ENCODE measurements around the gene ZNF331.
"Not testable (repeated sequence)": the region's sequence is repeated elsewhere in the genome, so short reads cannot be mapped to it uniquely, and the experiment has no call there.

The ZNF331 gene

DNA sequence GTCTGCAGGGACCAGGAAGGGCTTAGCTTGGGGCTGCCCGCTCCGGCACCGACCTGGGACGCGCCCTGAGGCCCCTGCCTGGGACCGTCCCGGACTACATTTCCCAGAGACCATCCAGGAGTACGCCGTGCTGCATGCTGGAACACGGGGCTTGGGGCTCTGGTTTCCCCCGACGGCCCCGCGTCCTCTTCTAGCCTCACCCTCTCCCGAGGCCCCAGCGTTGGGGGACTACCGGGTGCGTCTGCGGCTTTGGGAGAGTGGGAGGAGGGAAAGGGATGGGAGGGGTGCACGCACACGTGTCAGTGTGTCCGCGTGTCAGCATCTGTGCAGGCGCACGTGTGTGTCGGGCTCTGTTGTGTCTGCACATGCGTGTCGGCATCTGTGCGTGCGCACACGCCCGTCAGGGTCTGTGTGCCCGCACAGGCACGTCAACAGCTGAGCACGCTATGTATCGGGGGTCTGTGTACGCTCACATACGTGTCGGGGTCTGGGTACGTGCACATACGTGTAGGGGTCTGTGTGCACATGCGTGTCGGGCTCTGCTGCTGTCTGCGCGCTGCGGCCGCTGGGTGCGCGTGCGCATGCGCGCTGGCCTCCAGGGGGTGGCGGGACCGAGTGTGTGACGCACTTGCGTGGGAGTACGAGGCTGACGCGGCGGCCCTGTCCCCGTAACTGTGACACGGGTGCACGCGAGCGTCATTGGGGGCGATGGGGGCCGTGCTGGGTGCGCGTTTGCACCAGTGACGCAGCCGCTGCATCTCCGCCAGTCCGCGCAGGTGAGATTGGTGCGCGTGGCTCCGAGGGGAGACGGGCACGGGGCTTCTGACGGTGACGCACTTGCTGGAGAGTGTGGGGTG, at the start of gene ZNF331:
ZNF331 (plus strand) TSS at position 625 of the 857 bp plus-strand sequence. CDS start 31,232 bp downstream, outside the sequence.
- DNase-seq: peak; percentile 36

DNA sequence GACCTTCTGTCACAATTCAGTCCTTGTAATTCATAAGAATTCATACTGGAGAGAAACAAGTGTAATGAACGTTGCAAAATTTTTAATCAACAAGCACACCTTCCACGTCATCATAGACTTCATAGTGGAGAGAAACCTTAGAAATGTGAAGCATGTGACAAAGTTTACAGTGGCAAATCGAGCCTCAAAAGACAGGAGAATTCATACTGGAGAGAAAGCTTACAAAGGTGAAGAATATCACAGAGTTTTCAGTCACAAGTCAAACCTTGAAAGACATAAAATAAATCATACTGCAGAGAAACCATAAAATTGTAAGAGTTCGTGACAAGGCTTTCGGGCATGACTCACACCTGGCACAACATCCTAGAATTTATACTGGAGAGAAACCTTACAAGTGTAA, 45.8 kb upstream of the ZNF331 start:
- no peak for DNase-seq

DNA sequence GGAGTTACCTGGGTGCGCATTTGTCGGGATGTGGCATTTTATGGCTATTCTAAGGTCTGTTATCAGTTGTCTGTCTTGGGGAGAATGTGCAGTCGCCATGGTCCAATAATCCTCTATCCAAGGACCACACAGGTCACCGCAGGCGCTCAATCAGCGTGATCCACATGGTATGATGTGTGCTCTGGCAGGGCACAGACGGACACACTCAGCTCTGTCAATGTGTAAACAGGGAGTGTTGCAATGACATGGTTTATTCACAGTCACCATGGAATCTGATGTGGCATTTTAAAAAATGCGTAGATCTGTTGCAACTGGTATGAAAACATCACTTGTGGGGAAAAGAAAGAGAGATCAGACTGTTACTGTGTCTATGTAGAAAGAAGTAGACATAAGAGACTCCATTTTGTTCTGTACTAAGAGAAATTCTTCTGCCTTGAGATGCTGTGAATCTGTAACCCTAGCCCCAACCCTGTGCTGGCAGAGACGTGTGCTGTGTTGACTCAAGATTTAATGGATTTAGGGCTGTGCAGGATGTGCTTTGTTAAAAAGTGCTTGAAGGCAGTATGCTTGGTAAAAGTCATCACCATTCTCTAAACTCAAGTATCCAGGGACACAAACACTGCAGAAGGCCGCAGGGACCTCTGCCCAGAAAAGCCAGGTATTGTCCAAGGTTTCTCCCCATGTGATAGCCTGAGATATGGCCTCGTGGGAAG, 40.5 kb upstream of the ZNF331 start:
- peak; percentile 4 for DNase-seq

DNA sequence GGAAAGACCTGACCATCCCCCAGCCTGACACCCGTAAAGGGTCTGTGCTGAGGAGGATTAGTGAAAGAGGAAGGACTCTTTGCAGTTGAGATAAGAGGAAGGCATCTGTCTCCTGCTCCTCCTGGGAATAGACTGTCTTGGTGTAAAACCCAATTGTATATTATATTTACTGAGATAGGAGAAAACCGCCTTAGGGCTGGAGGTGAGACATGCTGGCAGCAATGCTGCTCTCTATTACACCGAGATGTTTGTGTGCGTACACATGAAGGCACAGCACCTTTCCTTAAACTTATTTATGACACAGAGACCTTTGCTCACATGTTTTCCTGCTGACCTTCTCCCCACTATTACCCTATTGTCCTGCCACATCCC, 39.9 kb upstream of the ZNF331 start:
- DNase-seq: not testable (repeated sequence)

DNA sequence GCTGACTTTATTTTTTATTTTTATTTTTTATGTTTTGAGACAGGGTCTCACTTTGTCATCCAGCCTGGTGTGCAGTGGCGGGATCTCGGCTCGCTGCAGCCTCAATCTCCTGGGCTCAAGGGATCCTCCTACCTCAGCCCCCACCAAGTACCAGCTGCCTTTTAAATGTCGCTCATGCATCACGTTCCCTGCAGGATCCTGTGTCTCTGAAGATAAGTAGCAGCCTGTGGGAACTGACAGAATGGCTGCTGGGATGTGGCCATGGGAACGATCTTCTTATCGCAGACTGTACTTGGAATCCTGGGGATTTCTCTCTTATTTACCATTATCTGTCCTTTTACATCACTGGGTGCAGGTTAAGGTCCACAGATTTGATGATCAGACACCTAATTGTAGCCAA, 34.8 kb upstream of the ZNF331 start:
- DNase-seq: not testable (repeated sequence)

DNA sequence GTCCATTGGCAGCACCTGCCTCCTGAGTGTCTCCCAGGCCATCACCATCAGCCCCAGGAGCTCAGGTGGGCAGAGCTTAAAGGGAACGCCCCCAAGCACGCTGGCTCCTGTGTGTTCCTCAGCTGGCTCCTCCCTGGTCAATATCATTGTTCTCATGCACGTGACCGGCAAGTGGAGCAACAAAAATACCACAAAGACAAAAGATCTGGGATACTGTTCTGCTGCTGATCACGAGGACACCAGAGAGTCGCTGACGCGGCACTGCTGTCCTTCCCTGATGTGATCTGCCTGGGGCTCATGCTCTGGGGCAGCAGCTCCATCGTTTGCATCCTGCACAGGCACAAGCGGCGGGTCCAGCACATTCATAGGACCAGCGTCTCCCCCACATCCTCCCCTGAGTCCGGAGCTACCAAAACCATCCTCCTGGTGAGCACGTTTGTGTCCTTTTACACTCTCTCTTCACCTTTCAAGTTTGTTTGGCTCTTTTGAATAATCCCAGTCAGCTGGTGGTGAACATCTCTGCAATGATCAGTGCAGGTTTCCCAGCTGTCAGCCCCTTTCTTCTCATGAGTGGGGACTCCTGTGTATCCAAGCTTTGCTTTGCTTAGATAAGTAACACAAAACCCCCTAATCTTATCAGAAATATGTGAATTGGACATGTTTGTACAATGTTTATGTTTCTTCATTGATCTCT, 34.1 kb upstream of the ZNF331 start:
- not testable (repeated sequence) for DNase-seq

DNA sequence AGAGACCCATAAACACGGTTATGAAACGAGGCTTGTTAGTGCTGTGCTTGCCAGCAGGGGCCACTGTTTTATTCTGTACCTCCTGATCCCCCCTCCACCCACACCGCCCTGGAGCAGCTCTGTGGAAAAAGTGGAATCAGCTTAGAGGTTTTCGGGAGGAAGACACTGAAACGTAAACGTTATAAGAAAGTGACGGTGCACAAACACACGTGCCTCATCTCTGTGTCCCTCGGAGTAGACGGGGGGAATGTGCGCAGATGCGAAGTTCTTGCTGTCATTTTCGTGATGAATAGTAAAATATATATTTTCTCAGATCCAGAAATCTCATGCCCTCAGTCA, 33.6 kb upstream of the ZNF331 start:
- DNase-seq: not testable (repeated sequence)

DNA sequence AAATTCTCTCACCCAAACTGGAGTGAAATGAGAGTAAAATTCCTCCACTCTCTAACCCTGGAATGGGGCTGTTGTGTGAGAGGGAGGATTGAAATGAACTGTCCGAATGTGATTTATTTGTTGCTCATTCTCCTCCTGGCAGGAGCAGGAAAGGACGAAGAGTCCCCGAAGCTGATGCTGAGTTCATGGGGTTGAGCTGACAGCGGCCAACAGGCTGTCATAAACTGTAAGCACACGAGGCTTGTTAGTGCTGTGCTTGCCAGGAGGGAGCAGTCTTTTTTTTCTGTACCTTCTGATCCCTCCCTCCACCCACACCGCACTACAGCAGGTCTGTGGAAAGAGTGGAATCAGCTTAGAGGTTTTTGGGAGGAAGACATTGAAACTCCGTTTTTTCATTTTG, 33.1 kb upstream of the ZNF331 start:
- no peak for DNase-seq

DNA sequence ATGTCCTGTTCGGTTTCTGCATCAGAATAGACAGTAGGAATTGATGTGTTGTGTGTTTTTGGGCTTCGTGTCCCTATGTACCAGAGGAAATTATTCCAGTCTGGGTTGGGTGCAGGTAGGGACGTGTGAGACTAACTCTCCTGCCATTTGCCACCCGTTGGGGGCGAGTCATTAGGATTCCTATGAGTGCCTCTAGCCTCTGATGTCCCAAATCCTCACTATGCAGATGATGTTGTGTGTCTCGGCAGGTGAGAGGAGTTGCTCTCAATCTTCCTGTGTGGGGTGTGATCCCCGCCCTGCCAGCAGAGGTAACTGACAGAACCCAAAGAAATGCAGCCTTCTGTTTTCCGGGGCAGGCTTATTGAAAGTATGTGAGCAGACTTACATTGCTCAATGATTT, 31.2 kb upstream of the ZNF331 start:
- DNase-seq: no peak

DNA sequence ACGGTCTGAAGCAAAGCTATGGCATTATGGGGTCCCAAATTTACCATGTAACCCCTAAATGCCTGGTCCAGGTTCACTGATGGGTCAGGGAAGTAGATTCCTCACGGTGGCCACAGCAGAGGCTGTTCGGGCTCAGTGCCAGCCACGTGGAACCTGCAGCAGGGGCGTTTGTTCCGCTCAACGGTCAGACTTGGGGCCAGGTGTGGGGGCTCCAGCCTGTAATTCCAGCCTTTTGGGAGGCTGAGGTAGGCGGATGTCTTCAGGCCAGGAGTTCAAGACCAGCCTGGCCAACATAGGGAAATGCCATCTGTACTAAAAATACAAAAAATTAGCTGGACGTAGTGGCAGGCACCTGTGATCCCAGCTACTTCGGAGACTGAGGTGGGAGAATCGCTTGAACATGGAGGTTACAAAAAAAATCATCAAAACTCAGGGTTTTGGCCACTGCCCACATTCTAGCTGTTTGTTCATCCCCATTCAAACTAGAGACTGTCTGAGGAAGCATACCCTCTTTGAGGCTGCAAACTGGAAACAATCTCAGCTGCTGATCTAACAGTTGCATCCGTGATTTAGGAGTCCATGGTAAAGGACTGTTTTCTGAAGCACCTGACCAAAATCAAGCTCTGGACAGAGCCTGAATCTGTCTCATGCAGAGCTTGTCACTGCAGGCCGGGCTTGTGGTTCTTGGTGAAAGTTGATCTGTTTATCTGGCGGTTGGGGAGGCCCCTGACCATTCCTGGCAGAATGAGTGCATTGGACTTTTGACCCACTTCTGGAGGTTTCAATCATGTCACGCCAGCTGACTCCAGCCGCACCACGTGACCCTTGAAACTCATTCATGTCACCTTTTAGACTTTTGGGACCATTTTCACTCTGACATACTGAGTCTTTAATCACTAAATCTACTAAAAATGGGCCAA, 30.2 kb upstream of the ZNF331 start:
- DNase-seq: no peak

DNA sequence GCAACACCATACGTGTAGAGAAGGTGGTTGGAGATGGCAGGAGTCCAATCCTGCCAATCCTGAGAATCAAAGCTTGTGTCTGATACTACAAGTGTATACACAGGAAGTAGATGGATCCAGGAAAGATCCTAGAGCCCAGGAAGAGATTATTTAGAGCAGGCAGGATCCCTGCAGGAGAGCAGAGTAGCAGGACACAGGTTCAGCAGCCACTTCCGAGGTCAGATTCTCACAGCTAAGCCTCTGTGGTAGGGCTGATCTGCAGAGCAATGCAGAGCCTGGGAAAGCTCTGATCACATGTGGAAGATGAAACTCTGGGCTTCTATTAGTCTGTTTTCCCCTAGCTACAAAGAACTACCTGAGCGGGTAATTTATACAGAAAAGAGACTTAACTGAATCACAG, 28.5 kb upstream of the ZNF331 start:
- no peak for DNase-seq

DNA sequence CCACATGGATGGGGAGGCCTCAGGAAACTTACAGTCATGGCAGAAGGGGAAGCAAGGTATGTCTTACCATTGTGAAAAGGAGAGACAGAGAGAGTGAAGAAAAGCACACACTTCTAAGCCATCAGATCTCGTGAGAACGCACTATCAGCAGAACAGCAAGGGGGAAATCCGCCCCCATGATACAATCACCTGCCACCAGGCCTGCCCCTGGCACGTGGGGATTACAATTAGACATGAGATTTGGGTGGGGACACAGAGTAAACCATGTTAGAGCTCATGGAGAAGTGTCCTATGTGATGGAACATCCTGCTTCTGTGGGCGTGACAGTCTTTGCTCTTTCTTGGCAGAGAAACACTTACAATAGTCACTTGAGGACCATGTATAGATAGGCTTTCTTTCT, 28.1 kb upstream of the ZNF331 start:
- DNase-seq: no peak

DNA sequence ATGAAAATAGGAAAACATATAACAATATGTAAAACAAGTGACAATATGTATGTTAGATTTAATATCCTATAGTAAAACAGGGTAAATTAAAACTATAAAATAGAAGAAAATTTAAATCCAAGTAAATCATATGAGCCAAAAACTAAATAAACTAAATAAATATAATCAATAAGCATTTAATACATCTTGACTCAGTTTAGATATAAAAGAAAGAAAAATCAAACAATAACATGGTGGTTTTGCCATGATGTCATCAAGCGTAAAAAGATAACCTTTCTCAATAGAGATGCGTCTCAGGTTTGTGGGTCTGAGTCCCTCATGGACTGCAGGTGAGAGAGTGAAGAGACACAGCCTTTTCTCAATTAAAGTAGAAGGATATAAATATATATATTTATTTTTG, 26.6 kb upstream of the ZNF331 start:
- DNase-seq: no peak

DNA sequence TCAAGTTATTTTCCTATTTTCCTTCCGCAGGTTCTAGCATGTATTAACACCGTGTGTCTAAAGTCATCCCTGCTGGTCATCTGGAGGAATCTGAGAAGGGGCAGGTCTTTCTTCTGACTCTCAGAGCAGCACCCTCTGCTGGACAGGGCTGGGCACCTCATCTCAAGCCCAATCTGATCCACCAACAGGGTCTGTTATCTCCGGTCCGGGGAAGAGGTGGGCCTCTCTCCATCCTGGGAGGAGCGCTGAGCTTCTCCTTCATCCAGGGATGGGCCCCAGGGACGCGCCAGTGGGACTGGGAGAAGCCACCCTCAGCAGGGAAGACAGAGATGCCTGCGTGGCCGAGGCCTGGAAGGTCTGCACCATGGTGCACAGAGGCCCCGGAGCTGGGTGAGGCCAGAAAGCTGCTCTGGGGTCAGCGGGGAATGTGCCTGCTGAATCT, 26.0 kb upstream of the ZNF331 start:
- DNase-seq: peak; percentile 20

DNA sequence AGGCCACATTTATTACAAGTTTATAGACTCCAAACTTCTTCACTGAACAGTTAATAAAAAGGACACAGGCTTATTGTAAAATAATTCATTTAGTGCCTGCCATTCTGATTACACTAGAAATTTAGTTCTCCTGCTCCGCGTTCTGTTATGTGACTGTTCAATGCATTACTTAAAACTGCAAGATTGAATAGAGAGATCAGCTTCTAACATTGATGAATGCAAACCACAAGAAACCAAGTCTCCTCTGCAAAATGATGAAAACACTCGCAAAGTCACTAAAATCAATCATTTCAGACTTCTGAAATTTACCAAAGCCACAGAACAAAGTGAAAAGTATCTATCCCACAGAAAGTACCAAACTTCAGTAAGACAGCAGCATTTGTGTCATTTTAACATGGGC, 22.9 kb upstream of the ZNF331 start:
- DNase-seq: not testable (repeated sequence)

DNA sequence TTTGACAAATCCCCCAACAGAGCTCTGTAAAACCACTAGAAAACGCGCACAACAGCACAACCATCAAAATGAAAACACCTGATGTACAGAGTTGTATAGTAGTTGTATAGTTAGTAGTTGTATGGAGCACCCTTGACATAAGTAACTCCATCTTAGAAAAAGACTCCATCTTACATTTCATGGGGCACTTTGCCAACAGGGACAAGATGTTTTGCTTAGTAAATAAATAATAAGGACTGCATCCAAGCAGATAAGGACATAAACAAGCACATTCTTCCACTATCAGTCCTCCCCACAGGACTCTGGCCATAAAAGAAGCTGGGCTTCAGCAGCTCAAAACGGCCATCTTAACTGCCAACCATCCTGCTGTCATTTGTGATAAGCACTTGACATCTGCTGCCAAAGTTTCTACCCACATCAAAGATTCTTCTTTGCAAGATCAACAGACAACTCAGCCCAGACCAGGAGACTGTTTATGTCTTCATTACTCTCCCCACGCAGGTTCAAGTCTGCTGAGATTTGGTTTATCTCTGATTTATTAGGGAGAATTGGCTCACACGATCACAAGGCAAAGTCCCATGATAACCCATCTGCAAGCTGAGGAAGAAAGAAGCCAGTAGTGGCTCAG, 20.7 kb upstream of the ZNF331 start:
- DNase-seq: no peak

DNA sequence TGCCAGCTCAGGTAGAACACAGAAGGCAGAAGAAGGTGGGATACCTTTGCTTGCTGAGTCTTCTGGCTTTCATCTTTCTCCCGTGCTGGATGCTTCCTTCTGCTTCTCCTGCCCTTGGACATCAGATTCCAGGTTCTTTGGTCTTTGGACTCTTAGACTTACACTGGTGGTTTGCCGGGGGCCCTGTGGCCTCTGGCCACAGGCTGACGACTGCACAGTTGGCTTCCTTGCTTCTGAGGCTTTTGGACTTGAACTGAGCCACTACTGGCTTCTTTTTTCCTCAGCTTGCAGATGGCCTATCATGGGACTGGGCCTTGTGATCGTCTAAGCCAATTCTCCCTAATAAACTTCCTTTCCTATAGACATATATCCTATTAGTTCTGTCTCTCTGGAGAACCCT, 19.8 kb upstream of the ZNF331 start:
- DNase-seq: no peak

DNA sequence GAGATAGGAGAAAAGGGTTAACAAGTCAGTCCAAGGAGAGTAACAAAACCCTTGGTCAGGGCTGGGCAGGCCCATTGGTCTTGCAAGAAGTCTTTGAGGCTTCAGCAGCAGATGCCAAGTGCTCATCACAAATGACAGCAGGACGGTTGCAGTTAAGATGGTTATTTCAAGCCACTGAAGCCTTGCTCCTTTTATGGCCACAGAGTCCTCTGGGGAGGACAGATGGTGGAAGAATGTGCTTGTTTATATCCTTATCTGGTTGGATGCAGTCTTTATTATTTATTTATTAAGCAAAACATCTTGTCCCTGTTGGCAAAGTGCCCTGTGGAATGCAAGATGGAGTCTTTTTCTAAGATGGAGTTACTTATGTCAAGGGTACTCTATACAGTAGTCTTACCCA, 19.2 kb upstream of the ZNF331 start:
- DNase-seq: no peak

DNA sequence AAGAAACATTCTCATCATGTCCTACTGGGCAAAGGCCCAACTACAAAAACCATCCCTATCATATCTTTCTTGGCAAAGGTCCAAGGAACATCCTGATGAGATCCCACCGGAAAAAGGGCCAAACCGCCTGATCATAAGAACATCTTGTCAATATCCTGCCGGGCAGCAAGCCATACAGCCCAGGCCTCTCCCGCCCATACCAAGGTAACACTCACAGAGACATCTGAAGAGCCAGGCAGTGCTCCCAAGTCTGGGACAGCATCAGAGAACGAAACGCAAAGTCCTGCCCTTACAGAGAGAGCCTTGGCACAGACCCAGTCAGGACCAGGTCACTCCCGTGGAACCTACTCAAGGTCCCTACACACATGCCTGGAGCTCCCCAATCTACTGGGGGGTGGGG, 18.5 kb upstream of the ZNF331 start:
- no peak for DNase-seq

DNA sequence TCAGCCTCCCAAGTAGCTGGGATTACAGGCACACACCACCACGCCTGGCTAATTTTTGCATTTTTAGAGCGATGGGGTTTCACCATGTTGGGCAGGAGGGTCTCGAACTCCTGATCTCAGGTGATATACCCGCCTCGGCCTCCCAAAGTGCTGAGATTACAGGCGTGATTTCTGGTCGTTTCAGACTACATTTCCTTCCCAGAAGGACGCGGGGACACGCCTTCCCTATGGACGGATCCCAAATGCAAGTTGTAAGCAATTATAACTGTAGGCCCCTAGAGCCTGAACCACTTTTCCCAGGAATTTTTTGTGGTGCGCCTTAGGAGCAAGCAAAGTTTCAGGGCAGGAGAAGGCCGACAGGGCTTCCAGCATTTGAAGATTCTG, 17.8 kb upstream of the ZNF331 start:
- DNase-seq: no peak

DNA sequence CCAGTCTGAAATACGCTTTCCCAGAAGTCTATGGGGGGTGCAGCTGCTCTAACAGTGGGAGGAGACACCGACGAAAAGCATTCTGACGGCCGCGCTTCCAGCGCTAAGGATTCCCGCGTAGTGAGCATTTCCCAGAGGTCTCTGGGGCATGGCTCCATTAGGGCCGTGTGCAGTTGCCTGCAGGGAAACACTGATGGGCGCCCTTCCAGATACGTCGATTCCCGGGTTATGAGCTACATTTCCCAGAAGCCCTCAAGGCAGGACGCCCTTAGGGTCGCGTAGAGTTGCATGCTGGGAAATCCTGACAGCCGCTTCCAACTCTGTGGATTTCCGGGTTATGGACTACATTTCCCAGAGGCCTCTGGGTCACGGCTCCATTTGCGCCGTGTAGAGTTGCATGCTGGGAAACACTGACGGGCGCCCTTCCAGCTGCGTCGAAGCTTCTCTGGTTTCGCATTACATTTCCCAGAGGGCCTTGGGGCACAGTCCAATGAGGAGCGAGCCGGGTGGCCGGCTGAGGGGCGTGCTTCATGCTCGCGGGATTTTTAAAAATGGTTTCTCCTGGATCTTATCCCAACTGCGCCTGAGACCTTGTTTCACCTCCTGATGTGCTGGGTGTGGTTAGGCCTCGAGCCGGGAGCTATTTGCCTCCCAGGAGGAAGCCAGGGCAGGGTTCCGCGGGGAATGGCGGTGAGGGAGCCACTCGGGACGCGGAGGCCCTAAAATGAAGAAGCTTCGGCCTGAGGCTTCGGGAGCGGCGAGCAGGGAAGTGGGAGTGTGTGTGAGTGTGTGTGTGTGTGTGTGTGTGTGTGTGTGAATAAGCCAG, 17.2 kb upstream of the ZNF331 start:
- peak; percentile 93 for DNase-seq
